UCSD-AML1 (cell line): ENCODE data around the gene ENAH.

Experiments used
- DNase-seq: peaks from one replicate; lab custom pipeline; 2025; ENCODE audit not compliant: unreplicated experiment; lab: John Stamatoyannopoulos, UW

ENAH gene

GRCh38 chr1:225445639-225446594 is 207.0 kb downstream of the ENAH start:
- no peak for DNase-seq

- no peak for DNase-seq
Observed at GRCh38 chr1:225442123-225442505, 210.8 kb downstream of the ENAH start.

- no peak for DNase-seq
Observed at GRCh38 chr1:225441314-225442122, 211.4 kb downstream of the ENAH start.

- DNase-seq = no peak
Observed at GRCh38 chr1:225440380-225441221, 212.3 kb downstream of the ENAH start.

GRCh38 chr1:225437710-225438437 is 215.0 kb downstream of the ENAH start:
- no peak for DNase-seq
